ENCODE results near the gene TRAPPC3L.
"Not testable (repeated sequence)": the region's sequence is repeated elsewhere in the genome, so short reads cannot be mapped to it uniquely, and the experiment has no call there.

Gene TRAPPC3L

DNA sequence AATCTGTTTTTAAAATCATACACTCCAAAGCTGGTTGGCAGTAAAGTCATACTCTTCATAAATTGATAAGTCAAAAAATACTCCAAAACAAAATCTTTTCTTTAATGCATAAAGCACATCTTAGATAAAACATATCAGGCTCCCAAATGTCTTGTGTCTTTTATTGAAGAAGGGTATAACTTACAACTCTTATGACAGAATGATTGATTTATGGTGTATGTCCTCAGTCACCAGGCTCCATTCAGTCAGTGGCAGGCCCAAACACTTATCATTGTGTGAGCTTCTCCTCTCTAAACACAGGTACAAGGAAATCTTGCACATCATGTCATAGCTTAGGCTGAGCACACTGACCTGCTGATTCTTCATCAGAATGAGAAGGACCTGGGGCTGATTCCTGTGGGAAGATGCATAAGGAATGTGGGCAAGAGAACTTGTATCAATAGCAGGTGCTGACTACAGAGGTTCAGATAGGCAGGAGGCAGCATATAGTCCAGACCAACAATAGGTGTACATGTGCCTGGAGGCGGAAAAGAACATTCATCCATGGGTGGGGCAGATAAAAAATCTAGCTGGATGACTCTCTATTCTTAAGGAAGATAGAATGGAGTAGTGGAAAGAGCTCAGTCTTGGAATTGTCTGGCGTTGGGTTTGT lies 32.1 kb downstream of the TRAPPC3L start:
- DNase-seq (ENCODE audit: low read depth) = no peak

GRCh38 chr6:116512734-116513133 lies 32.8 kb downstream of the TRAPPC3L start:
- no peak for DNase-seq (ENCODE audit: low read depth)

GRCh38 chr6:116512111-116512559 lies 33.3 kb downstream of the TRAPPC3L start:
- no peak for DNase-seq (ENCODE audit: low read depth)

- no peak for DNase-seq (ENCODE audit: low read depth)
Measured at GRCh38 chr6:116511424-116512110, 33.9 kb downstream of the TRAPPC3L start, which contains the start of gene CALHM5. Gene CALHM5, plus strand, starts transcription at chr6:116511639. Its CDS starts 58 bp downstream, at chr6:116511697.

- no peak for DNase-seq (ENCODE audit: low read depth)
Measured at GRCh38 chr6:116508527-116508926, 37.0 kb downstream of the TRAPPC3L start.

DNA sequence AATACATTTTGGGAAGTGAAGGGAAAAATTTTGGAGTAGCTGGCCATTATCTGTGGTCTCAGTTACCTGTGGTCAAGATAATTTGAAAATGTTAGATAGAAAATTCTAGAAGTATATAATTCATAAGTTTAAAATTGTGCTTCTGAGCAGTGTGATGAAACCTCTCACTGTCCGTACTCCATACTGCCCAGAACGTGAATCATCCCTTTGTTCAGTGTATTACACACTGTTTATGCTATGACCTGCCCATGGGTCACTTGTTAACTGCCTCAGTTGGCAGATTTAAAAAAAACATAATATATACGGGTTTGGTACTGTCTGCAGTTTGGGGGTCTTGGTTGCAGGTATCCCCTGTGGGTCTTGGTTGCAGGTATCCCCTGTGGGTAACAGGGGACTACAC lies 38.2 kb downstream of the TRAPPC3L start:
- DNase-seq (ENCODE audit: low read depth) = no peak

- no peak for DNase-seq (ENCODE audit: low read depth)
Measured at GRCh38 chr6:116500969-116501433, 44.5 kb downstream of the TRAPPC3L start.

DNA sequence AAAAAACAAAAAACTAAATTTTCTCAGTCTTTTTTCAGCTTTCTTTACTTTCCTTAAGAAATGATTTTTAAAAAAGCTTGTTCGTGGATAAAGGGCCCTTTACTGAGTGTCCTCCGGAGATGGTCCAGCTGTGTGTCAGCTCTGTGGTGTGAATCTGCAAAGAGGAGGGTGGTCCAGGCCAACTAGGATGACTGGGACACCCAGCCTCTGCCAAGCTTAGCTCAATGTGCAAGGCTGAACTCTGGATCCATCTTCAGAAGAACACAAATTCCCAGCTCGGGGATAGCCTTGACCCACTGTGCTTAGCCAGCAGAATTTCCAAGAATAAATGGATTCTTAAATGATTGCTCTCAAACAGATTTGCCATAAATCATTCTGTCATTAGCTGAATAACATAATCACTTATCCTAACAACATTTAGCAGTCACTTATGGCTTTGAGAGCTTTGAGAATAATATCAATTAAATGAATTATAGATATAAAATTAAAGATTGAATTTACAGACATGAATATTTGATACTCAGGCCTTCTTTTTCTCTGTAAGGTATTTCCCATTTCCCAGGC lies 48.3 kb downstream of the TRAPPC3L start:
- no peak for DNase-seq (ENCODE audit: low read depth)

- DNase-seq (ENCODE audit: low read depth) = not testable (repeated sequence)
Measured at GRCh38 chr6:116495161-116495560, 50.3 kb downstream of the TRAPPC3L start.

DNA sequence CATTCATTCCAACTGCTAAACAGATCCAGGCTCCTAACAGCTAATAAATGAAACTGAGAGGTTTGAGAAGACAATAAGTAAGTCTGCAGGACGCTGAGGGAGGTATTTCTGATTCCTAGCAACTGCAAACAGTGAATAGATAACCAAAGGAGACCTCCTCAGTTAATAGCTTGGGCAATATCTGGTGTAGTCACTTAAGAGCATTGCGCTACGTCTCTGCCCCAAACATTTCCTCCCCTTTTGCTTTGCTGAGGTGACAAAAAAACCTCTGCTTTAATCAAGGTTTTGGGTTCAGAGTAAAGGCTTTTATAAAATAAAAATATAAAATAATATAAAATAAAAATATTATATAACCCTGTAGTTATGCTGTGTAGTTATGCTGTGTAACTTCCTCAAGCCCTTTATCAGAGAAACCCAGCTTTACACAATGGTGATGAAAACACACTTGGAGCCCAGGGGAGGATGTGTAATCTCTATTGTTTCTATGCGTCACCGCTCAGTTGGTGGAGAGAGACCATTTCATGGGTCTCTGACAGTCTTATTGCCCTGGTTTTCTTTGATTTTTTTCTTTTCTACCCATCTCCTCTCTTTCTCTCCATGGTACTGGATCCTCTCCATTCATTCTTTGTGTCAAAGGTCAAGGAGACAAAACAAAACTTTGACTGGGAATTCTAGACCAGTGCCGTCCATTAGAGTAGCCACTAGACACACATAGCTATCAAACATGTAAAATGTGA lies 53.0 kb downstream of the TRAPPC3L start:
- DNase-seq (ENCODE audit: low read depth) = no peak

GRCh38 chr6:116491610-116492330 lies 53.7 kb downstream of the TRAPPC3L start:
- no peak for DNase-seq (ENCODE audit: low read depth)

DNA sequence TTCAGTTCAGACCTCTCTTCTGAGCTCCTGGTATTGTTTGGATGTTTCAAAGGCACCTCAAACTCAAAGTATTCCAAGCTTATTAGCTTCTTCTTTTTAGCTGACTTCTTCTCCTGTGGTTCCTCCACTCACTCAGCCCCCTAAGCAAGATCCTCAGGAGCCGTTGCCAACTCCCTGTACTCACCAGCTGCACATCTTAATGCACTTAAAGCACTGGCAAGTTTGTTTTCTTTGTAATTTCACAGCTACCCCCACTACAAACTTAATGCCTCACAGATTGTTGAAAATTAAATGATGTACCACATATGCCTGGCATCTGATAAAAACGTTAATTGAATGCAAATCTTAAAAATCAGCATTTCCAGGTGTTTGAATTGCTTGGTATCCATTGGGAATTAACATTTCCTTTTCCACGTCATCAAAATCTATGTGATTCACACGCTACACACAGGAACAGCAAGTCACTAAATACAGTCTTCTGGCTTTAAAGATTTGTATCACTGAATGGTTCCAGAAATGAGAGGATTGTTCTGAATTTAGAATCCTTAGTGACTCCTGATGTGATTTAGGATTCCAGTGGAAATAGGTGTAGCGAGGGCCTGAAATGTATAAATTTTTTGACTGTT lies 59.8 kb downstream of the TRAPPC3L start:
- DNase-seq (ENCODE audit: low read depth) = no peak

DNA sequence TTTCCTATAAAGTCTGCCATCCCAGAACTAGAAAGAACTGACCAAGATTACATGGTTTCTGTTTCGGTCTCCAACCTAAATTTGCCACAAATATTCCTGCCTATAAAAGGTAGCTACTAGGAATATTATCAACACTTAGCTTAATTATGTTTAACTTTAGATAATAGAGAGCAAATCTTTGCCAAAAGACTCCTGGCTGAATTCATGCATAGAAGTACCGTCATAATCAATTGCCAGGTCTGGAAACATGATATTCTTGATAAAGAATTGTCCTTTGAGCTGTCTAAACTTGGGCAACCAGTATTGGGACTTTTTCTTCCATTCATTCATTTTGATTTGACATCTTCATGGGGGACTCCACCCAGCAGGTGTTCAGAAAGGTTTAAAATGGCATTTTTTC lies 61.9 kb downstream of the TRAPPC3L start:
- no peak for DNase-seq (ENCODE audit: low read depth)

- DNase-seq (ENCODE audit: low read depth) = no peak
Measured at GRCh38 chr6:116482780-116483179, 62.7 kb downstream of the TRAPPC3L start.

DNA sequence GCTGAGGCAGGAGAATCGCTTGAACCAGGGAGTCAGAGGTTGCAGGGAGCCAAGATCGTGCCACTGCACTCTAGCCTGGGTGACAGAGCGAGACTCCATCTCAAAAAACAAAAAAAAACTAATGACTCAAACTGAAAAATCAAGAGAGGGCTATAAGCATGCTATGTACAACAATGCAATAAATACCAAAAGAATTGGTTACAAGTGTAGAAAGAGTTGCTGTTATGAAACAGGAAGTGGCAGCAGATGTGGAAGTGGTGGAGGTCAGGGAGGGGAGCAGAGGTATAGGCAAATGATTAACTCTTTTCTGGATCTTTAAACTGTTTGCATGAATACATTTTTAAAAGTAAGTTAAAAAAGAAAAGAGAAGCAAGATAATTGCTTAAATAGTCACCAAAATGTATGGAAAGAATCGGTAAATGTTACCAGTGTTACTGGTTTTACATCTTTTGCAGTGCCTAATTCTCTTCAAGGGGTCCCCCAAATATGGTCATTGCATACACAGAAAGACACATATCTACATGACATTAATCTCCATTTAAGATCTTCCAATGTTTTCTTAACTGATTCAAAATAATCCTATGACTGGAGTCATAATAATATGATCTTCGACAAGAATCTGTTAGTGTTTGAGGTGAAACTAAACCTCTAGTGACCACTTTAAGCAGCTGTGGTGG lies 69.3 kb downstream of the TRAPPC3L start:
- no peak for DNase-seq (ENCODE audit: low read depth)

- DNase-seq (ENCODE audit: low read depth) = no peak
Measured at GRCh38 chr6:116475141-116475540, 70.3 kb downstream of the TRAPPC3L start.

DNA sequence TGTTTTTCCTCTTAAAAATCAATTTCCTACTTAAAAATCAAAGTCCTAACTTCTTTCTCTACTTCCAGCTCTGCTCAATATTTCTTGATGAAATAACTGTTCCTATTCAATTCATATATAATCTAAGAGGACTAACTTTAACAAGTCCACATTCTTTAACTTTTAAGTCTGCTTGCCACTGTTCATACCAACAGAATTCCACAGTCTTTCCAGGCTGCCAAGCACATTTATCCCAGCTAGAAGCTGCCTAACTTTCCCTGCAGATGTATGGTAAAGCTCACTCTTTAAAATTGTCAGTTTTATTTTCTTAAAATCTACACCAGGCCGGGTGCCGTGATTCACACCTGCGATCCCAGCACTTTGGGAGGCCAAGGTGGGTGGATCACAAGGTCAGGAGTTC lies 72.8 kb downstream of the TRAPPC3L start:
- DNase-seq (ENCODE audit: low read depth) = no peak

DNA sequence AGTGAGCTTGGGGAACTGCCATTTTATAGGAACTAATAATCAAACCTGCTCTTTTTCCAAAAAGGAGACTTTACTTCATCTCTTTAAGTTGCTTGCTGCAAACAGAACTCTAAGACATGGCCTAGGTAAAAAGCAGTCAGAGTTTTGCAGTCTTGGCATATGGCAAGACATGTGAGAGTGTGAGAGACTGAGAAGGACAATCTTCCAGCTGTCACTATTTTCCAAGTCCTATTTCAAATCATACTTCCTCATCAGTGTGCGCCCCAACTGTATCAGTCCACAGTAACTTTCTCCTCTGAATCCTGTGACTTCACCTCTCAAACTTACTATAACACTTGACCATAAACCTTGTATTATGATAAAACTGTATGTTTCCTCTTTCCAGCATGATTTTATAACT lies 74.0 kb downstream of the TRAPPC3L start:
- no peak for DNase-seq (ENCODE audit: low read depth)

DNA sequence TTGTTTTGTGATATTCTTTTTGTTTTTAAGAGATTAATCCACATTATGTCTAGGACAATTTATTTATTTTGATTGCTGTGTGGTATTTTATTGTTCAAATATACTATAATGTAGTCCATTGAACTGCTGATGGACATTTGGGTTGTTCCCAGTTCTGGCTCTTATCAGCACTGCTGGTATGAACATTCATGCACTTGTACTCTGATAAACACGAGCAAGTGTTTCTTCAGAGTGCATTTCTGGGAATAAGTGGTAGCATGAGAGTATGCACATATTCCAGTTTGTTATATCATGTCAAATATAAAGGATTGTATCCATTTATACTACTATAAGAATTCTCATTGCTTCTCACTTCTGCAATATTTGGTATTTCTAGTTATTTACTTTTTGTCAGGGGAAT lies 77.2 kb downstream of the TRAPPC3L start:
- no peak for DNase-seq (ENCODE audit: low read depth)

- DNase-seq (ENCODE audit: low read depth) = no peak
Measured at GRCh38 chr6:116467514-116467913, 78.0 kb downstream of the TRAPPC3L start.

DNA sequence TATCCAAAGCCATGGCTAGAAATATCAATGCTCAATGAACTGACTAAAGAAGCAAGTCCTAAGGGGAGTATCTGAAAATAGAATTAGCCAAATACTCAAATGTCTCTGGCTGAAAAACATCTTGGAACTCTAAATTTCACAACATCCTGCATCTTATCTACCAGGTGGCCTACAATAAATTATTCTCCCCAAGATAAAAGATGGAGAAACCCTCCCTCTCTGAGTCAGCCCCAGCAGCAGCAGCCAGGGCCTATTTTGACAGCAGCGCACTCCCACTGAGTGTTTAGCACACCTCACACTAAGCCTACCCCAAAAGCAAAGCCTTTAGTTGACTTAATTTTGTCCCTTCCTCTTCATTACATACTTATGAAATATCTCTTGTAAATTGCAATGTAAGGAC lies 78.4 kb downstream of the TRAPPC3L start:
- no peak for DNase-seq (ENCODE audit: low read depth)

Measured in stimulated activated CD8-positive, alpha-beta memory T cell treated with anti-CD3 and anti-CD28 coated beads, Interleukin-15, amount 100 ng/mL, for 24 hours (primary cell).